GM12874 (cell line): ENCODE measurements around the gene CDIPT.

Experiments
- TF ChIP-seq, protein P1 (sequence below): IDR thresholded peaks from 2 replicates; pipeline ENCODE4 v1.5.1; 2011; ENCODE audit warnings: low read depth, mild to moderate bottlenecking, control low read depth, low read length, moderate library complexity; ENCODE audit not compliant: insufficient read depth

CDIPT gene

DNA sequence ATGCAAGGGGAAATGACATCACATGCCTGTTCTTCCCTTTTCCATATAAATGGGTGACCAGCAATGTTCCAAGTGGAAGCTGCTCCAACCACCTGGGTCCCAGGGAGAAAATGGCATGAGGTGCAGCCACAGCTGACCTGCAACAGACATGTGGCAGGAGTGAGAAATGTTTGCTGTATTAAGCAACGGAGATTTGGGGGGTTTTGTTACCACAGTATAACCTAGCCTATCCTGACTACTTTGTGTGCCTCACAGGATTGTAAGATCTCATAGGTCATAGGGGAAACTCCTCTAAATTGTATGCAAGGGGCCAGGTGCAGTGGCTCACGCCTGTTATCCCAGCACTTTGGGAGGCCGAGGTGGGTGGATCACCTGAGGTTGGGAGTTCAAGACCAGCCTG lies 12.0 kb downstream of the CDIPT start:
- TF ChIP-seq, protein P1, sequence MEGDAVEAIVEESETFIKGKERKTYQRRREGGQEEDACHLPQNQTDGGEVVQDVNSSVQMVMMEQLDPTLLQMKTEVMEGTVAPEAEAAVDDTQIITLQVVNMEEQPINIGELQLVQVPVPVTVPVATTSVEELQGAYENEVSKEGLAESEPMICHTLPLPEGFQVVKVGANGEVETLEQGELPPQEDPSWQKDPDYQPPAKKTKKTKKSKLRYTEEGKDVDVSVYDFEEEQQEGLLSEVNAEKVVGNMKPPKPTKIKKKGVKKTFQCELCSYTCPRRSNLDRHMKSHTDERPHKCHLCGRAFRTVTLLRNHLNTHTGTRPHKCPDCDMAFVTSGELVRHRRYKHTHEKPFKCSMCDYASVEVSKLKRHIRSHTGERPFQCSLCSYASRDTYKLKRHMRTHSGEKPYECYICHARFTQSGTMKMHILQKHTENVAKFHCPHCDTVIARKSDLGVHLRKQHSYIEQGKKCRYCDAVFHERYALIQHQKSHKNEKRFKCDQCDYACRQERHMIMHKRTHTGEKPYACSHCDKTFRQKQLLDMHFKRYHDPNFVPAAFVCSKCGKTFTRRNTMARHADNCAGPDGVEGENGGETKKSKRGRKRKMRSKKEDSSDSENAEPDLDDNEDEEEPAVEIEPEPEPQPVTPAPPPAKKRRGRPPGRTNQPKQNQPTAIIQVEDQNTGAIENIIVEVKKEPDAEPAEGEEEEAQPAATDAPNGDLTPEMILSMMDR: no peak

DNA sequence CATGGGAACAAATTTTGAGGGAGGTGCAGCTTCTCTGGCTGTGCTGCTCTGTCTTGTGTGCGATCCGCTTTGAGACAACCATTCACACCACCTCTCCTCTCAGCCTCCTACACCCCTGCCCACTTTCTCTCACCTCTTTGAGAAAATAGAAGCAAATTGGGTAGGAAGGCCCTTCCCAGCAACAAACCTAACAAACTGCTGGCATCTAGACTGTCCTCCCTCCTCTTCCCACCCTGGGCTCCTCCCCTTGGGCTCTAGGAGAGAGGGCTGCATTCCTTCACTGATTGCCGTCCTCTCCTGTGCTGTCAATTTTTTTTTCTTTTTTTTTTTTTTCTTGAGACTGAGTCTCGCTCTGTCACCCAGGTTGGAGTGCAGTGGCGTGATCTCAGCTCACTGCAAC lies 13.5 kb downstream of the CDIPT start:
- TF ChIP-seq, protein P1: no peak

DNA sequence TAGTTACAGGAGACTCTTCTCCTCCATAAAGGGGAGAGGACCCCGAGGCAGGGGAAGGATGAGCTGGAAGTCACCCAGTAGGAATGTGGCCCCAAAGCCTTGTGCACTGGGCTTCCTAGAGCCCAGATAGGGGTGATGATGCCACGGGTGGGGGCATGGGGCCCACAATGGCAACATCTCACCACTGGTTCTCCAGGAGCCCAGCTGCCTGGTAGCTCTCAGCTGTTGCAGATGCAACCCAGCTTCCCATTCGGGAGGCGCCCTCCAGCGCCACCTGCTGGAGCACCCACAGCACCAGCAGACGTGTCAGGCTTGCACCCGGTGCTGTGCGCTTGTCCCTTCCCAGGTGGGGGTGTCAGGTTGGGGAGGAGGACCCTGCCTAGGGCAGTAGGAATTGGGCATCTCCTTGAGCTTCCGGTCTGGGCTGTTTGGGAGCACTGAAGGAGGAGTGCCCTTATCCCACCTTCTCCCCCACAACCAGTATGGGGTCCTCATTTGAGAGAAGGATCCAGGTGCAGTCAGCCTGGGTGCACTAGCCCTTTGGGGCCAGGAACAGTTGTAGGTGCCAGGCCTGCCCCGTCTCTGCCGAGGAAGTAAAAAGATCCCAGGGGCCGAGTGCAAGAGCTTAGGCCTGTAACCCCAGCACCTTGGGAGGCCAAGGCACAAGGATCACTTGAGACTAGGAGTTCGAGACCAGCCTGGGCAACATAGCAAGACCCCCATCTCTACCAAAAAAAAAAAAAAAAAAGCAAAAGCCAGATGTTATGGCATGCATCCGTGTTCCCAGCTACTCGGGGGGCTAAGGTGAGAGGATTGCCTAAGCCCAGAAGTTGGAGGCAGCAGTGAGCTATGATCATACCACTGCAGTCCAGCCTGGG lies 14.4 kb downstream of the CDIPT start:
- TF ChIP-seq, protein P1: peak; percentile 99

DNA sequence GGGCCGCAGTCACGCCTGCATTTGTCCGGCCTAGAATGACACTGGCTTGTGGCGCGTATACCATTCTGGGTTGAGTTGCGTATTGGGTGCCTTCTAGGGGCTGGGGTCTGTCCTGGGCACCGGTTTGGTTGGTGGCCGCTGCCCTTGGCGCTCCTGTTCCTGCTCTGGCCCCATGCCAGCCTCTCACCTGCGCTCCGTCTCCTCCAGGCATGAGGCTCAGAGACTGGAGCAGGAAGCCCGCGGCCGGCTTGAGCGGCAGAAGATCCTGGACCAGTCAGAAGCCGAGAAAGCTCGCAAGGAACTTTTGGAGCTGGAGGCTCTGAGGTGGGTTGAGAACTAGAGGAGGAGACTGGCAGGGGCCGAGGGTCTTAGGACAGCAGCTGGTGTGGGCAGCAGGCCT lies 17.4 kb downstream of the CDIPT start:
- TF ChIP-seq, protein P1: no peak

DNA sequence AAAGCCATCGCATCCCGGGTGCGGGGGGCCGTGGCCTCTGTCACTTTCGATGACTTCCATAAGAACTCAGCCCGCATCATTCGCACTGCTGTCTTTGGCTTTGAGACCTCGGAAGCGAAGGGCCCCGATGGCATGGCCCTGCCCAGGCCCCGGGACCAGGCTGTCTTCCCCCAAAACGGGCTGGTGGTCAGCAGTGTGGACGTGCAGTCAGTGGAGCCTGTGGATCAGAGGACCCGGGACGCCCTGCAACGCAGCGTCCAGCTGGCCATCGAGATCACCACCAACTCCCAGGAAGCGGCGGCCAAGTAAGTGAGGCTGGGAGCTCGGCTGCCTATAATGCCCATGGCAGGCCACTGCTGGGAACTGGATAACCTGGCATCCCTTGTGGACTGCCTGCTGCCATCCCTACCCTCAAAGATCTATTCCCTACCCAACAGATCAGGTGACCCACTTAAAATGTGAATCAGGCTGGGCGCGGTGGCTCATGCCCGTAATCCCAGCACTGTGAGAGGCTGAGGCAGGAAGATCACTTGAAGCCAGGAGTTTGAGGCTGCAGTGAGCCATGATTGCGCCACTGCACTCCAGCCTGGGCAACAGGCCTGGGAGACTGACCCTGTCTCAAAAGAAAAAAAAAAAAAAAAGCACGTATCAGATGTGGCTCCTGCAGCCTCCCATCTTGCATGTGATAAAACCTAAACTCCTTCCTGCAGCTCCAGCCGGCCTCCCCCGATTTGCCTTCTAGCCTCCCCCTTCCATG lies 18.3 kb downstream of the CDIPT start:
- TF ChIP-seq, protein P1: no peak

DNA sequence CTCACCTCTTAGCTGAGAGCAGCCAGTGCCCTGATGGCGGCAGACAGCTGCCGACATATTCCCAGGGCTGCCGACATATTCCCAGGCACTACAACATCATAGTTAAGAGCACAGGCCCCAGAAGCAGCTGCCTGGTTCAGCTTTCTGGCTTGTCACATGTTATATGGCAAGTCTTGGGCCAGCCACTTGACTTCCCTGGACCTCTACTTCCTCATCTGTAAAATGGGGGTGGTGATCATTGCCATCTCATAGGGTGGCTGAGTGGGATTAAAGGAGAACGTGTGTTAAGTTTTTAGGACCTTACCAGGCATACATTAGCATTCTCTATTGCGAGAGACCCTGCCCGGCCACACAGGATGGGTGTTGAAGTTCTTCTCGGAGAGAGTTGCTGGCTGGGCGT lies 19.1 kb downstream of the CDIPT start:
- TF ChIP-seq, protein P1: no peak

DNA sequence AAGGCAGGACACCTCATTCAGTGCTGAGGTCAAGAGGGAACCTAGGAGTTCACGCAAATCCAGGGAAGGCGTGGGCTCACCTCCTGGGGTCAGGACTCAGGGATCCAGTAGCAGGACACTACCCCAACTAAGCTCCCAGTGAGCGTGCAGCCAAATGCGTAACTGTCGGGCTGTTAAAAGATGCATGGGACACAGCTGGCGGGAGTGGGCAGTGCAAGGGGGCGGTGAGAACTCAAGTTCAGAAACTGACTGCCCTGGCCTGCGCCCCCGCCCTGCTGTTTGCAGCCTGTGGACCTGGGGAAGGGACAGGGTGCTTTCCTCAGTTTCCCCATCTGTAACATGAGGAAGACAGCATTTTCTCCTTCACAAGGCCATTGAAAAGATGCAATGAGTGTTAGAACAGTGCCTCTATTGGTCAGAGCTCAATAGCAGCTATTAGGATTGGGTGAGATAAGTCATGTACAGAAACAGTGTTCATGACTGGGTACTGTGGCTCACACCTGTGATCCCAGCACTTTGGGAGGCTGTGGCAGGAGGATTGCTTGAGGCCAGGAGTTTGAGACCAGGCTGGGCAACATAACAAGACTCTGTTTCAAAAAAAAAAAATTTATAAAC lies 20.2 kb downstream of the CDIPT start:
- TF ChIP-seq, protein P1: no peak
